ENCODE measurements around the gene CPSF3.
"Not testable (repeated sequence)": the region's sequence is repeated elsewhere in the genome, so short reads cannot be mapped to it uniquely, and the experiment has no call there.

Gene CPSF3

DNA sequence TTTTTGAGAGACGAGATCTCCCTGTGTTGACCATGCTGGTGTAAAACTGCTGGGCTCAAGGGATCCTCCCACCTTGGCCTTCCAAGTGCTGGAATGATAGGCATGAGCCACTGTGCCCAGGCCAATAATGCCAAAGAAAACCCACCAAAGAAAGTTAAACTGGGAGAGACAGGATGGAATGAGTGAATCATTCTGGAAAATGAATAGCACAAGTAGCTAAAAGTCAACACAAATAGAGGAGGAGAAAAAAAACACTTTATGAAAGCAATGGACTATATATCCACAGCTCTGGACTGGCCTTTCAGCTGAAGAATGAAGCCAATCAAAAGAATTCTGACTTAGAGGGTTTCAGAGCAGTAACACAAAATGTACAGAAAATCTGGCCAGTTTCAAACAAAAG lies 74.8 kb downstream of the CPSF3 start:
- no peak for DNase-seq (ENCODE audit: low read depth in 1 of 2, low spot score in 1 of 2)

DNA sequence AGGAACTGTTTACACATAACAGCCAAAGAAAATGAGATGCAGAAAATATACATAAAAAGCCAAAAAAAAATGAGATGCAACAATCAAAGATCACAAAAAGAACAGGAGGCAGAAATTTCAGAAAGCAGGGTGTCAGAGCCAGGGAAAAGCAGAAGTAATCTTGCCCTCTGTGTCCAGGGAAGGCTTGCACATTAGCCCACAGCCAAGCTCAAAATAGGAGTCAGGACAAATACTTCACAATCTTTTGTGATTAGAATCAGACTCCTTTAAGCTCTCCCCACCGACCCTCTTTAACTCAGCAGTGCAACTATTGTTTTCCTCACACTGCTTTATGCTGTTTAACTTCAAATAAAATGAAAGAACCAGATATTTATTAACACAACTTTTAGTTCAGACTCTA lies 85.5 kb downstream of the CPSF3 start:
- DNase-seq (ENCODE audit: low read depth in 1 of 2, low spot score in 1 of 2) = no peak

DNA sequence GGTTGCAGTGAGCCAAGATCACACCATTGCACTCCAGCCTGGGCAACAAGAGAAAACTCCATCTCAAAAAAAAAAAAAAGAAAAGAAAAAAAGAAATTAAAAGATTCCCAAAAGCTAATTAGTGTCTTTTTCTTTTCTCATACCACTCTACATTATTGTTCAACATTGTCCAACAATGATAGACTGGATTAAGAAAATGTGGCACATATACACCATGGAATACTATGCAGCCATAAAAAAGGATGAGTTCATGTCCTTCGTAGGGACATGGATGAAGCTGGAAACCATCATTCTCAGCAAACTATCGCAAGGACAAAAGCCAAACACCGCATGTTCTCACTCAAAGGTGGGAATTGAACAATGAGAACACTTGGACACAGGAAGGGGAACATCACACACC lies 90.5 kb downstream of the CPSF3 start:
- DNase-seq (ENCODE audit: low read depth in 1 of 2, low spot score in 1 of 2) = not testable (repeated sequence)

DNA sequence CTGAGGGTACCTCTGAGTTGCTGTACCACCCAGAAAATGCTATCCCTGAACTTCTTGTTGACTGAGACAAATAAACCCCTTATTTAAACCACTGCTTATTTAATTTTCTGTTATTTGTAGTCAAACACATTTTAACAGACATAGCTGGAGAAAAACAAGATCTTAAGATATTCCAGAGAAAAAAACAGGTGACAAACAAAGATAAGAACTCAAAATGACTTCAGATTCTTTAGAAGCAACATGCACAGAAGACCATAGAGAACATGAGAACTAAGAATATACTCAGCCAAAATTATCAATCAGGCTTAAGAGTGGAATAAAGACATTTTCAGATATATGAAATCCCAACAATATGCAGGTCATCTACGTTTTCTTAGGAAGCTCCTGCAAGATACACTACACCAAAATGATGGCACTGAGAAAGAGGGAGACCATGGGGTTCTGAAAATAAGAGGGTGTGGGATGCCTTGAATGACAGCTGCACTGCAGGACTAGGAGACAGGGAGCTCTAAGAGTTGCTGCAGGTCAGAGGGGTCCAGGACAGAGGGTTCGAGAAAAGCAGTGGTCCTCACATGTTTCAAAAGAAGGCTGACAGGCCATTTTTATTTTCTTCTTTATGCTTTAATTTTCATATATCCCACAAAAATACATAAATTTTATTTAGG lies 93.8 kb downstream of the CPSF3 start:
- no peak for DNase-seq (ENCODE audit: low read depth in 1 of 2, low spot score in 1 of 2)

DNA sequence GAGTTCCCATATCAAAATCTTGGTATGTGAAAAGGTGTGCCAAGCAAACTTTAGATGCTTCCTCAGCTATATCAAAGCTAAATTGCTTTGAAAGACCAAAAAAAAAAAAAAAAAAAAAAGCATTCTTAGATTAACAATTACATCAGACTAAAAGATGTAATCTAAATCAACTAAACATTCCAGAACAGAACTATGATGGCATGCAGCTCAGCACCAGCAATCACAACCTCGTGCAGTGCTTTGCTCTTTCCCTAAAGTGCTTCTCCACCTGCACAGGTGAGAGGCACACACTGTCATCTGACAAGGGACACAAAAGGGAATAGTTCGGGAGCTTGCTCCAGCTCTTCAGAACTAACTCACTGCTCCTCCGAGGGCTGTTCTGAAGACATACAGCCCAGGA lies 94.7 kb downstream of the CPSF3 start:
- DNase-seq (ENCODE audit: low read depth in 1 of 2, low spot score in 1 of 2) = no peak

DNA sequence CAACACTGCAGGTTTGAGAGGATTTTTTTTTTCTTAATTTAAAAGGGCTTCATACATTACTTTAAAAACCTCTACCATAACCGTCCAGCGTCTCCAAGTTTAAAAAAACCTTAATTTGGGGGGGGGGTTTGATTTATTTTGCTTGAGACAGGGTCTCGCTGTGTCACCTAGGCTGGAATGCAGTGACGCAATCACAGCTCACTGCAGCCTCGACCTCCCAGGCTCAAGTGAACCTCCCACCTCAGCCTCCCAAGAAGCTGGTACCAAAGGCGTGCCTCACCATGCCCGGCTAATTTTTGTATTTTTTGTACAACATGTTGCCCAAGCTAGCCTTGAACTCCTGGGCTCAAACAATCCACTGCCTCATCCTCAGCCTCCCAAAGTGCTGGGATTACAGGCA lies 95.3 kb downstream of the CPSF3 start:
- DNase-seq (ENCODE audit: low read depth in 1 of 2, low spot score in 1 of 2) = no peak

DNA sequence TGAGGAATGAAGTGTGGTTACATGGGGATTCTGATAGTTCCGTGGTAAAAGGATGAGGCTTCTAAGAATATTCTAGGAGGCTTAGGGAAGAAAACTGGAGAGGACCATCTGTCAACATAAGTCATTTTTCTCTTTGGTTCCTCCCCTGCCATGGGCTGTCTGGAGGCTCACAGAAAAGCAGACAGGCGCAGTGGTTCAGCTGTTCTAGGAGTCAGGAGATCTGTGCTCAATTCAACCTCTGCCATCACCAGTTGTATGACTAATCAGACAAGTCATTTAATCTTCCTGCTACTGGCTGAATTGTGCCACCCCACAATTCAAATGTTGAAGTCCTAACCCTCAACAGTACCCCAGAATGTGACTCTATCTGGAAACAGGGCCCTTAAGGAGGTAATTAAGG lies 95.8 kb downstream of the CPSF3 start:
- no peak for DNase-seq (ENCODE audit: low read depth in 1 of 2, low spot score in 1 of 2)
